ENCODE results near the gene ISM1.

DNA sequence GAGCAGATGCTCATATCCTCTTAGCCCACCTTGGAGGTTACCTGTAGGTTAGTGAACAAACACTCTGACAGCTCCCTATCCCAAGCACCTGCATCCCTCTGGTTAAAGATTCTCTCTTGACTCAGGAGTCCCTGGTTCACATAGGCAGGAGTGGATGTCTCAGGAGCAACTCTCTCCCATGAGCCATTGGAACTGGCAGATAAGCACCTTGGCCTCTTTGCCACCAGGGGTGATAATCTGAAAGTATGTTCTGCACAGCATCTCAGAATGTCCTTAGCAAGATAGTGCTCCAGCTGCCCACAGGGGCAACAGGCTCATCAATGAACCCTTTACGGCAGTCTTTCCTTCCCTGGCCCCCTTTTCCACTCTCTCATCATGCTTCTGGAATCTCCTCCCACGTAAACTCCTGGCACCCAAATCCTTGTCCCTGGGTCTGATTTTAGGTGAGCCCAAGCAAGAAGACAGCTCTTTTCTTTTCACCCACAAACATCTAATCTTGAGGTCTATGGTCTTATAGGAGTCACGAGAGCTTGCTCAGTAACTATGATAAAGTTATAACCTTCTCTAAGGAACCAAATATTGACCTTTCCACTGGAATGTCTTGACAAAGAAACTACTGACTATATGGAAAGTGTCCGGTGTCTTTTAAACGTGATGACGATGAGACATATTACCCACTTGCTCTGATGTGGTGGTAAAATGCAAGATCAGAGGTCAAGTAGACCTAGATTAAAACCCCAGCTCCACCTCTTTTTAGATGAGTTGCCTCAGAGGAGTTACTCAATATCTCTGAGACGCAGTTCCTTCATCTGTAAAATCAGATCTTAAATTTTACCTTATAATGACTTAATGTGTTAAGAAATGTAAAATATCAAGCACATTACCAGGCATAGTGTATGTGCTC is 39.8 kb upstream of the ISM1 start:
- TF ChIP-seq POLR2AphosphoS5 (IDR thresholded peaks at IDR 0.05; ENCODE audit: low read depth, low read length) = no peak
- no peak for TF ChIP-seq POLR2A (IDR thresholded peaks at IDR 0.05; ENCODE audit: low read depth, low read length)

Data from GM12892 (cell line).